SK-N-MC (cell line): ENCODE data around the gene C5AR2.

ENCODE experiments used
- EZH2 ChIP-seq: fragments of 200-600 bp; sonication (generic); IDR thresholded peaks from one replicate; pipeline ENCODE4 v1.6.1; 2017; ENCODE audit warnings: antibody characterized with exemption
- POLR2AphosphoS5 ChIP-seq: IDR thresholded peaks from 2 replicates; pipeline ENCODE4 v1.6.1; 2012; ENCODE audit warnings: mild to moderate bottlenecking, low read depth, low read length, borderline replicate concordance

DNA sequence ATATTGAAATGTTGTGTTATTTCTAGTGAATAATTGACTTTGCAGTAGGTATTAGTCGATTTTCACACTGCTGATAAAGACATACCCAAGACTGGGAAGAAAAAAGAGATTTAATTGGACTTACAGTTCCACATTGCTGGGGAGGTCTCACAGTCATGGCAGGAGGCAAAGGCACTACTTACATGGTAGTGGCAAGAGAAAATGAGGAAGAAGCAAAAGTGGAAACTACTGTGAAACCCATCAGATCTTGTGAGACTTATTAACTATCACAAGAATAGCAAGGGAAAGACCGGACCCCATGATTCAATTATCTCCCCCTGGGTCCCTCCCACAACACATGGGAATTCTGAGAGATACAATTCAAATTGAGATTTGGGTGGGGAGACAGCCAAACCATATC lies 9.9 kb upstream of the C5AR2 start:
- TF ChIP-seq POLR2AphosphoS5 (no peak), EZH2 (no peak)
